Muscle layer of duodenum (tissue), 2 donors: Measurements from ENCODE around the gene TSSC4.

Experiments used
- H3K27ac ChIP-seq: one replicate; pipeline ENCODE4 v1.7.0; 2013; ENCODE audit warnings: mild to moderate bottlenecking, low read length
- H3K27me3 ChIP-seq: one replicate; pipeline ENCODE4 v1.7.0; 2013; ENCODE audit warnings: low read depth, mild to moderate bottlenecking, control low read depth, low read length
- H3K36me3 ChIP-seq, 2 donors: one replicate each; pipeline ENCODE4 v1.7.0; 2013; ENCODE audit warnings: low read length in 2 of 2, control low read depth in 1 of 2, mild to moderate bottlenecking in 1 of 2; ENCODE audit not compliant: insufficient read depth in 2 of 2, control insufficient read depth in 1 of 2
- H3K4me1 ChIP-seq, 2 donors: one replicate each; pipeline ENCODE4 v1.7.0; 2013; ENCODE audit warnings: low read length in 2 of 2, mild to moderate bottlenecking in 2 of 2, control low read depth in 1 of 2, moderate library complexity in 1 of 2; ENCODE audit not compliant: insufficient read depth in 2 of 2, control insufficient read depth in 1 of 2
- H3K4me3 ChIP-seq, 2 donors: one replicate each; pipeline ENCODE4 v1.7.0; 2013; ENCODE audit warnings: low read length in 2 of 2, low read depth in 1 of 2, mild to moderate bottlenecking in 1 of 2
- H3K9me3 ChIP-seq, 2 donors: one replicate each; pipeline ENCODE4 v1.7.0; 2013; ENCODE audit warnings: low read length in 2 of 2, control low read depth in 1 of 2, mild to moderate bottlenecking in 1 of 2; ENCODE audit not compliant: control insufficient read depth in 1 of 2
- donor health status: healthy.

TSSC4 gene

GRCh38 chr11:2415601-2416380 is 15.2 kb downstream of the TSSC4 start:
- H3K4me3 ChIP-seq = no peak overlapping the region
- H3K4me1 ChIP-seq = peaks cover 0 to 10% of the 10 kb centered on the region in 2 donors
- H3K27me3 ChIP-seq = no peaks in the 10 kb centered on the region
- H3K9me3 ChIP-seq = no peaks in the 10 kb centered on the region
- H3K36me3 ChIP-seq = no peaks in the 10 kb centered on the region
- no peak overlapping the region for H3K27ac ChIP-seq

- Histone ChIP-seq H3K4me3 (no peak overlapping the region), H3K36me3 (no peaks in the 10 kb centered on the region), H3K9me3 (no peaks in the 10 kb centered on the region), H3K27ac (no peak overlapping the region), H3K4me1 (peaks cover 0 to 12% of the 10 kb centered on the region in 2 donors), H3K27me3 (no peaks in the 10 kb centered on the region)
Measured at GRCh38 chr11:2416765-2417164, 16.2 kb downstream of the TSSC4 start.

- Histone ChIP-seq H3K4me1 (peaks cover 0 to 12% of the 10 kb centered on the region in 2 donors), H3K4me3 (no peak overlapping the region), H3K27me3 (no peaks in the 10 kb centered on the region), H3K36me3 (no peaks in the 10 kb centered on the region), H3K9me3 (no peaks in the 10 kb centered on the region), H3K27ac (no peak overlapping the region)
Measured at GRCh38 chr11:2417856-2418692, 17.5 kb downstream of the TSSC4 start.

- H3K4me3 ChIP-seq = no peak overlapping the region
- H3K4me1 ChIP-seq = peaks cover 0 to 12% of the 10 kb centered on the region in 2 donors
- H3K27ac ChIP-seq = no peak overlapping the region
- H3K36me3 ChIP-seq = no peaks in the 10 kb centered on the region
- no peaks in the 10 kb centered on the region for H3K9me3 ChIP-seq
- no peaks in the 10 kb centered on the region for H3K27me3 ChIP-seq
Measured at GRCh38 chr11:2418693-2419360, 18.3 kb downstream of the TSSC4 start.

- Histone ChIP-seq H3K27ac (no peak overlapping the region), H3K27me3 (no peaks in the 10 kb centered on the region), H3K4me1 (peaks cover 0 to 12% of the 10 kb centered on the region in 2 donors), H3K4me3 (no peak overlapping the region), H3K36me3 (no peaks in the 10 kb centered on the region), H3K9me3 (no peaks in the 10 kb centered on the region)
Measured at GRCh38 chr11:2419638-2420501, 19.3 kb downstream of the TSSC4 start.

GRCh38 chr11:2420502-2421225 is 20.1 kb downstream of the TSSC4 start:
- no peaks in the 10 kb centered on the region for H3K36me3 ChIP-seq
- H3K4me1 ChIP-seq = peaks cover 0 to 12% of the 10 kb centered on the region in 2 donors
- no peak overlapping the region for H3K27ac ChIP-seq
- H3K9me3 ChIP-seq = no peaks in the 10 kb centered on the region
- no peaks in the 10 kb centered on the region for H3K27me3 ChIP-seq
- H3K4me3 ChIP-seq = no peak overlapping the region

GRCh38 chr11:2421226-2421994 is 20.9 kb downstream of the TSSC4 start:
- Histone ChIP-seq H3K27ac (no peak overlapping the region), H3K9me3 (no peaks in the 10 kb centered on the region), H3K36me3 (no peaks in the 10 kb centered on the region), H3K27me3 (no peaks in the 10 kb centered on the region), H3K4me1 (peaks cover 0 to 12% of the 10 kb centered on the region in 2 donors), H3K4me3 (no peak overlapping the region)

GRCh38 chr11:2421996-2422395 is 21.4 kb downstream of the TSSC4 start:
- H3K4me1 ChIP-seq = peaks cover 0 to 12% of the 10 kb centered on the region in 2 donors
- no peaks in the 10 kb centered on the region for H3K9me3 ChIP-seq
- no peaks in the 10 kb centered on the region for H3K27me3 ChIP-seq
- H3K27ac ChIP-seq = no peak overlapping the region
- no peak overlapping the region for H3K4me3 ChIP-seq
- no peaks in the 10 kb centered on the region for H3K36me3 ChIP-seq

- Histone ChIP-seq H3K27ac (no peak overlapping the region), H3K9me3 (no peaks in the 10 kb centered on the region), H3K4me1 (peaks cover 0 to 12% of the 10 kb centered on the region in 2 donors), H3K4me3 (no peak overlapping the region), H3K36me3 (no peaks in the 10 kb centered on the region), H3K27me3 (no peaks in the 10 kb centered on the region)
Measured at GRCh38 chr11:2422461-2423156, 22.1 kb downstream of the TSSC4 start.
